PFSK-1 (cell line): ENCODE measurements around the gene PTMS.

Experiments used
- FOXP2 ChIP-seq: optimal IDR thresholded peaks from 2 replicates; pipeline ENCODE3; 2011; ENCODE audit warnings: borderline replicate concordance, control low read depth, inconsistent platforms; ENCODE audit not compliant: insufficient read depth; ENCODE audit errors: extremely low read length, extremely low read depth
- POLR2AphosphoS5 ChIP-seq: IDR thresholded peaks from 2 replicates; pipeline ENCODE4 v1.6.1; 2012; ENCODE audit warnings: low read depth, mild to moderate bottlenecking, control low read depth, low read length, moderate library complexity
- SIN3A ChIP-seq: IDR thresholded peaks from 2 replicates; pipeline ENCODE4 v1.6.1; 2012; ENCODE audit warnings: mild to moderate bottlenecking, low read length, moderate library complexity, borderline replicate concordance; ENCODE audit not compliant: insufficient read depth
- TAF1 ChIP-seq: IDR thresholded peaks from 2 replicates; pipeline ENCODE4 v1.6.1; 2012; ENCODE audit warnings: low read length, control low read depth, borderline replicate concordance; ENCODE audit not compliant: insufficient read depth
- TF ChIP-seq, protein P1 (sequence below), 2 experiments: IDR thresholded peaks; 2 replicates each; pipeline versions ENCODE4 v1.6.1 to v1.8.0; 2011 to 2012; ENCODE audit warnings: low read depth in 2 of 2, low read length in 2 of 2, control low read depth in 1 of 2, inconsistent platforms in 1 of 2, mild to moderate bottlenecking in 1 of 2, moderate library complexity in 1 of 2; ENCODE audit not compliant: insufficient read depth in 1 of 2

PTMS gene

GRCh38 chr12:6813363-6813762 is 47.2 kb downstream of the PTMS start:
- TF ChIP-seq FOXP2 (no peak), TAF1 (no peak), SIN3A (no peak), POLR2AphosphoS5 (no peak)
- TF ChIP-seq, protein P1, sequence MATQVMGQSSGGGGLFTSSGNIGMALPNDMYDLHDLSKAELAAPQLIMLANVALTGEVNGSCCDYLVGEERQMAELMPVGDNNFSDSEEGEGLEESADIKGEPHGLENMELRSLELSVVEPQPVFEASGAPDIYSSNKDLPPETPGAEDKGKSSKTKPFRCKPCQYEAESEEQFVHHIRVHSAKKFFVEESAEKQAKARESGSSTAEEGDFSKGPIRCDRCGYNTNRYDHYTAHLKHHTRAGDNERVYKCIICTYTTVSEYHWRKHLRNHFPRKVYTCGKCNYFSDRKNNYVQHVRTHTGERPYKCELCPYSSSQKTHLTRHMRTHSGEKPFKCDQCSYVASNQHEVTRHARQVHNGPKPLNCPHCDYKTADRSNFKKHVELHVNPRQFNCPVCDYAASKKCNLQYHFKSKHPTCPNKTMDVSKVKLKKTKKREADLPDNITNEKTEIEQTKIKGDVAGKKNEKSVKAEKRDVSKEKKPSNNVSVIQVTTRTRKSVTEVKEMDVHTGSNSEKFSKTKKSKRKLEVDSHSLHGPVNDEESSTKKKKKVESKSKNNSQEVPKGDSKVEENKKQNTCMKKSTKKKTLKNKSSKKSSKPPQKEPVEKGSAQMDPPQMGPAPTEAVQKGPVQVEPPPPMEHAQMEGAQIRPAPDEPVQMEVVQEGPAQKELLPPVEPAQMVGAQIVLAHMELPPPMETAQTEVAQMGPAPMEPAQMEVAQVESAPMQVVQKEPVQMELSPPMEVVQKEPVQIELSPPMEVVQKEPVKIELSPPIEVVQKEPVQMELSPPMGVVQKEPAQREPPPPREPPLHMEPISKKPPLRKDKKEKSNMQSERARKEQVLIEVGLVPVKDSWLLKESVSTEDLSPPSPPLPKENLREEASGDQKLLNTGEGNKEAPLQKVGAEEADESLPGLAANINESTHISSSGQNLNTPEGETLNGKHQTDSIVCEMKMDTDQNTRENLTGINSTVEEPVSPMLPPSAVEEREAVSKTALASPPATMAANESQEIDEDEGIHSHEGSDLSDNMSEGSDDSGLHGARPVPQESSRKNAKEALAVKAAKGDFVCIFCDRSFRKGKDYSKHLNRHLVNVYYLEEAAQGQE (IDR thresholded peaks at IDR 0.05; ENCODE audit: insufficient read depth in 1 of 2, low read depth in 2 of 2, low read length in 2 of 2): no peak

DNA sequence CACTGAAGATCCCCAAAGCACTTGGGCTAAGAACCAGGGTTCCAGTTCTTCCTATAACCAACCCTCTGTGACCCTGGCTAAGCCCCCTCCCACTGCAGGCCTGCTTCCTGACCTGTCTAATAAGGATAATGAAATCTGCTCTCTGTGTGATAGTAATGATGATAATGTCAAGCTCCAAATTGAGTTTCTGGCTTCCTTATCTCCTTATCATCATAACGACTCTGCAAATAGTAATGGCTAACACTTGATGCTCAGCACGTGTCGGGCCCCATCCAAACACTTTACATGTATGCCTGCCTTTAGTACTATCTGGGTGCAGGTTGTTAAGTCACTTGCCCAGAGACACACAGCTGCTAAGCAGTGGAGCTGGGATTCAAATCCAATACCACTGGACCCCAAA is 50.4 kb downstream of the PTMS start:
- TF ChIP-seq TAF1: no peak
- TF ChIP-seq FOXP2: no peak
- no peak for TF ChIP-seq POLR2AphosphoS5
- TF ChIP-seq, protein P1 (IDR thresholded peaks at IDR 0.05; ENCODE audit: insufficient read depth in 1 of 2, low read depth in 2 of 2, low read length in 2 of 2): no peak
- TF ChIP-seq SIN3A: no peak

DNA sequence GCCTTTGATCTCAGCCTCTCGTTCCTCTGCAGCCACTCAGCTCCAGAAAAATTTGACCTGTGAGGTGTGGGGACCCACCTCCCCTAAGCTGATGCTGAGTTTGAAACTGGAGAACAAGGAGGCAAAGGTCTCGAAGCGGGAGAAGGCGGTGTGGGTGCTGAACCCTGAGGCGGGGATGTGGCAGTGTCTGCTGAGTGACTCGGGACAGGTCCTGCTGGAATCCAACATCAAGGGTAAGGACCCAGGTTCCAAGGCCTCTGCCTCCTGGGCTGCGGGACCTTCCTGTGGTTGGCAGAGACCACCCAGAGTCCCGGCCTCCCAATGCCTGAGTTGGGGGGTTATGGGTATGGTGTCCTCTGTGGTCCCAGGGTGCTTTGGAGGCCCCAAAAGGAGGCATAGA is 50.9 kb downstream of the PTMS start:
- TF ChIP-seq, protein P1 (IDR thresholded peaks at IDR 0.05; ENCODE audit: insufficient read depth in 1 of 2, low read depth in 2 of 2, low read length in 2 of 2): no peak
- no peak for TF ChIP-seq POLR2AphosphoS5
- no peak for TF ChIP-seq TAF1
- no peak for TF ChIP-seq FOXP2
- no peak for TF ChIP-seq SIN3A

- TF ChIP-seq, protein P1 (IDR thresholded peaks at IDR 0.05; ENCODE audit: insufficient read depth in 1 of 2, low read depth in 2 of 2, low read length in 2 of 2): no peak
These were observed 51.5 kb downstream of the PTMS start for GRCh38 chr12:6817662-6818157.

- TF ChIP-seq SIN3A (no peak), POLR2AphosphoS5 (no peak), FOXP2 (no peak), TAF1 (no peak)
- TF ChIP-seq, protein P1 (IDR thresholded peaks at IDR 0.05; ENCODE audit: insufficient read depth in 1 of 2, low read depth in 2 of 2, low read length in 2 of 2): no peak
These were observed 52.1 kb downstream of the PTMS start for GRCh38 chr12:6818222-6818621.
